Bone marrow (tissue), 2 donors: ENCODE data around the gene PLCH1.

Source experiments
- DNase-seq, 2 donors: peaks; one replicate each; lab custom pipeline; 2025; lab: John Stamatoyannopoulos, UW

Gene PLCH1

DNA sequence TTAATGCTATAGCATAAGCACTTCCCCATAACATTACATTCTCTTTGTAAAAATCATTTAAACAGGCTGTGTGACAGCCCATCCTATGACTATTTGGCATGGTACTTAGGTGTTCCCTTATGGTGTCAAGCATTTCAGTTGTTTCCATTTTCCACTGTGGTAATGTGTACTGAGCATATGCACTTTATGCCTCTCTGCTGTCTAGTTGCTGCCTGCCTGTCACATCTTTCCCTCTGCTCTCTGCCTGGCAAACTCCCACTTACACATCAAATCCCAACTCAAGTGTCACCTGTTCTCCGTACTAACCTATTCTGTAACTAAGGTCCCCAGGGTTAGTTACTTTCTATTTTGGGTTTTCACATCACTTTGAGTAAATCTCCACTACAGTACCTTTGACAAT is 367.0 kb downstream of the PLCH1 start:
- no peak for DNase-seq

GRCh38 chr3:155377071-155377470 is 367.8 kb downstream of the PLCH1 start:
- DNase-seq = no peak

- no peak for DNase-seq
Observed at GRCh38 chr3:155372281-155372680, 372.6 kb downstream of the PLCH1 start.

DNA sequence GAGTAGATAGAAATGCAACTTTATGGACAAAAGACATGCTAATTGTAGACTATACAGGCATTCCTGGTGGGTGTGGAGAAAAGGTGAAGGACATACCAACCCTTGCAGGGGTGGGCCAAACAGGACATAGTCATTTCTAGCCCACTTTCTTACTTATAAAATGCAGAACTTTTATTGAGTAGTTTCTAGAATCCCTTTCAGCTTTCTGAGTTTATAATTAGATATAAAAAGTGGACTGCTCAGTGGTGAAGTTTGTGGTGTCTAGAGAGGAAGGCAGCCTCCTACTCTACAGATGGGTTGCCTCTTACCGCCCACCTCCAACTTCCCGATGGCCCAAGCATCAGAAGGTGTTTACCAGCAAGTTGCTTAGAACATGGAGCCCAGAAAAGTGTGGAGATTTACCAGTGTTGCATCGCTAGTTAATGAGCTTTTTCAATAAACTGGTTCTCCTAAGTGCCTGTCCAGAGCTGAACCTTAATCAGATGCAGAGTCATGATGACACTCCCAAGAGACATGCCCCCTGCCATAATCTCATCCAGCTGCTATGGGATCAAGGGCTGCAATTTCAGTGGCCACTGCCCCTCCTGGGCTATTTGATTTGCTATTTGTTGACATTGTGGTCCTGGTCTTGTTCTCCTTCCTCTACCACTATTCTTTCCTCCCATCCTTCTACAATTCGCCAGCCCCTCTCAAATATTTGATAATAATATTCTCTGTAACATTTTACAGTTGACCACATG is 373.9 kb downstream of the PLCH1 start:
- no peak for DNase-seq

GRCh38 chr3:155370198-155370597 is 374.7 kb downstream of the PLCH1 start:
- no peak for DNase-seq

GRCh38 chr3:155369735-155370134 is 375.1 kb downstream of the PLCH1 start:
- no peak for DNase-seq

GRCh38 chr3:155369244-155369643 is 375.6 kb downstream of the PLCH1 start:
- DNase-seq = no peak

- no peak for DNase-seq
Observed at GRCh38 chr3:155368786-155369185, 376.1 kb downstream of the PLCH1 start.

- DNase-seq = no peak
Observed at GRCh38 chr3:155367506-155367905, 377.4 kb downstream of the PLCH1 start.

DNA sequence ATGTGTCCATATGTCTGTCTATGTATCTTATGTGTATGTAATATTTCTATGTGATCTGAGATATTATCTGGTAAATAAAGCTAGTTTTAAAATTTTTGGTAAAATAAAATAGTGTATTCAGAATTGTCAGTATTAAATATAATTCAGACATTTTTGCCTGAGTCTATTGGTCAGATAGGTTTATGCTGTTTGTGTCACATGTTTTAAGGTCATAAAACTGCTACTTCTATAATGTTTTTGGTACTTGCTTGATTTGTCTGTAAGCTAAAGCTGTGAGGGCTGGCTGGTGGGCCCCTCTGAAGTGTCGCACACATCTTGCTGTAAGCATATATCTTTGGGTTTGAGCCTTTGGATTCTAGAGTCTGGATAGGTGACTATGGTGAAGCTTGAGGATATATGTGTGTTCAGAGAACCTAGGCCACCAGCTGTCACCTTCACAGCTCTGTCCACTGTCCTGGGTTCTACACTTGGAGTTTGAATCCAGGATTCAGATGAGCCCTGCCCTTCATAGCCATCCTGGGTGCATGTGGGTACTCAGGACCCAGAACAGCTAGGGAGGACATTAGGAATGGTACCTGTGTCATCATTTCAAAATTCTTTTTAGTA is 379.6 kb downstream of the PLCH1 start:
- DNase-seq = no peak

DNA sequence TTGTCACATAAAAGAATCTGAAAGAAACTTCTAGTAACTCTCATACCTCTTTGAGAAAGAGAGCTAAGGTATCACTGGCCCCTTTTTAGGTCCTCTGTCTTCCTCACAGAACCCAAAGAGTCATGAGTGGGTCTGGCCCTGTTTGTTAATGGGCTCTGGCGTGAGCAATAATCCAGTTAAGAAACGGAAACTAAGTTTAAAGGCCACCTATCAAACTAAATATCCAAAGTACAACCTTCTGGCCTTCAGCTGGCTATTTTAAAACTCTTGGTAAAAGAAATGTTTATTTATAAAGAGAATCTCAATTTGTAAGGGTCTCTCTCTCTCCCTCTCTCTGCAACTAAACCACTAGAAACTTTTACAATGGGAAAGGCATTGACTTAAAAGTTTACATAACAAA is 380.4 kb downstream of the PLCH1 start:
- DNase-seq = no peak

DNA sequence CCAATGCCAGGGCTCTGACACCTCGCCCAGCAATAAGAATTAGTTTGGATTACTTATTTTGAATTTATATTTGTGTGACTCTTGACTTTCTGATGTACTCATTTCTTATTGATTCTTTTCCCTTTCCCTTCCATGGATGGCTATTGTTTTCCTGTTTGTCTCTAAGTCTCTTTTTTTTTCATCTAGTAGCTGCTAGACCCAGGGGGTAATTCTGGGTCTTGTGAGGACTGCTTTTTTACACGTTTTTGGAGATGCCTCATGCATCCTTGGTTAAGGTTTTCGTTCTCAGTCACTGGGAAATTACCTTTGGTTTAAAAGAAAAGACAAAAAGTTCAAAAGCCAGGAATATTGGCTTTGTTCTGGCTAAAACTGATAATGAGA is 381.2 kb downstream of the PLCH1 start:
- no peak for DNase-seq

- DNase-seq = no peak
Observed at GRCh38 chr3:155362808-155363689, 381.8 kb downstream of the PLCH1 start.

DNA sequence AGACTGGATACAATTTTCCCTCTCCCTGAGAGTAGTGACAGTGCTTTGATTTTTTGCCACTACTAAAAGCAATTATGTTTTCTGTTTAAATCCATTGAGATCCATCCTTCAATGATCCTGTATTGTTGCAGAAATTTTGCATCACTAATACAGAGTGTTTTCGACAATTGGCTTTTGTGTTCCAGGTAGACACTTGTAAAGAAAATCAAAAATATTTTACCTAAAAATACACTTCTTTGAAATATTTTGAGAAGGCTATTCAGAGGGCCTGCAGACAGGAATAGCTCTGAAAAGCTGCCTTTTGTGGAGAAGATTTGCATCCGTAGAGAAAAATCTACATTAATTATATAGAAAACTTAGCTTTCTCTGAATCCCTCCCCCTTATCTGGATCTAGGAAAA is 384.6 kb downstream of the PLCH1 start:
- no peak for DNase-seq

- no peak for DNase-seq
Observed at GRCh38 chr3:155356594-155357370, 388.1 kb downstream of the PLCH1 start.

- no peak for DNase-seq
Observed at GRCh38 chr3:155354658-155355057, 390.2 kb downstream of the PLCH1 start.

GRCh38 chr3:155352900-155353490 is 391.9 kb downstream of the PLCH1 start:
- peak in 1 of 2 donors; percentile 26 for DNase-seq

DNA sequence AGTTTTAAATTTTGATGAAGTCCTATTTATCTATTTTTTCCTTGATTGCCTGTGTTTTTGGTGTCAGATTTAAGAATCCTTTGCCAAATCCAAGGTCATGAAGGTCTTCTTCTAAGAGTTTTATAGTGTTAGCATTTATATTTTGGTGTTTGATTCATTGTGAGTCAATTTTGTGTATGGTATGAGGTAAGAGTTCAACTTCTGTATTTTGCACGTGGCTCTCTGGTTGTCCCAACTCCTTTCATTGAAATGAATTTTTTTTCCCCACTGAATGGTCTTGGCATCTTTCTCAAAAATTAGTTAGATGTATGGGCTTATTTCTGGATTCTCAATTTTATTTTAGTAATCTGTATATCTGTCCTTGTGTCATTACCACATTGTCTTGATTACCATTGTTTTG is 394.3 kb downstream of the PLCH1 start:
- DNase-seq = no peak

DNA sequence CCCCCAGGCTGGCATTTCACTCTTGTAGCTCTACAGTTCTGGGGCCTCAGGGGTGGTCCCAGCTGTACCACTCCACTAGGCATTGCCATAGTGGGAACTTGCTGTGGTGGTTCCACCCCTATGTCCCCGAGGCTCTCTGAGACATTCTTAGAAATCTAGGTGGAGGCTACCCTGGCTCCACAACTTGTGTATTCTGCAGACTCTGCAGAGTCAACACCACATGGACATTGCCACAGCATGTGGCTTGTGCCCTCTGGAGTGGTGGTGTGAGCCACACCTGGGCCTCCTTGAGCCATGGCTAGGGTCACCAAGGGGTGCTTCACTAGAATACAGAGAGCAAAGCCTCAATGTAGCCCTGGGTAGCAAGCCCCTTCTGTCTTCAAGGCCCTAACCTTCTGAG is 397.0 kb downstream of the PLCH1 start:
- no peak for DNase-seq

- no peak for DNase-seq
Observed at GRCh38 chr3:155342344-155342743, 402.5 kb downstream of the PLCH1 start.

- no peak for DNase-seq
Observed at GRCh38 chr3:155339052-155339451, 405.8 kb downstream of the PLCH1 start.
